Measurements from ENCODE around the gene SF3B3. TPM values are rescaled to one million over a fixed set of nuclear protein-coding genes. Genes with fewer than 3 reads are reported as not detected.

SF3B3 gene
- total RNA-seq, 1 donor, result 142 TPM

- TF ChIP-seq CTCF (IDR thresholded peaks at IDR 0.05; ENCODE audit: extremely low read depth, low read depth, low read length), result no peak
- no peak overlapping the region for H3K4me2 ChIP-seq (ENCODE audit: insufficient read depth, low read length)
- H3K9me3 ChIP-seq (ENCODE audit: low read depth, low read length), result no peaks in the 10 kb centered on the region
- no peak overlapping the region for H3K4me3 ChIP-seq (ENCODE audit: insufficient read depth, low read length)
- no peak overlapping the region for H3K27ac ChIP-seq (ENCODE audit: low read depth, low read length)
- no peaks in the 10 kb centered on the region for H3K27me3 ChIP-seq (ENCODE audit: insufficient read depth, low read length)
- no peaks in the 10 kb centered on the region for H3K36me3 ChIP-seq (ENCODE audit: insufficient read depth, low read length)
- H2AFZ ChIP-seq (ENCODE audit: low read length), result no peak overlapping the region
- H4K20me1 ChIP-seq (ENCODE audit: insufficient read depth, low read length), result no peaks in the 10 kb centered on the region
- H3K4me1 ChIP-seq (ENCODE audit: insufficient read depth, low read length), result peaks cover 24% of the 10 kb centered on the region
- no peaks in the 10 kb centered on the region for H3K79me2 ChIP-seq (ENCODE audit: insufficient read depth, low read length)
- no peak for DNase-seq (ENCODE audit: insufficient read length, low spot score, missing footprints)
Measured at GRCh38 chr16:70593544-70593943, 69.9 kb downstream of the SF3B3 start.

- Histone ChIP-seq H3K9me3 (ENCODE audit: low read depth, low read length) (no peaks in the 10 kb centered on the region), H3K4me2 (ENCODE audit: insufficient read depth, low read length) (no peak overlapping the region), H3K4me1 (ENCODE audit: insufficient read depth, low read length) (peaks cover 21% of the 10 kb centered on the region), H4K20me1 (ENCODE audit: insufficient read depth, low read length) (no peaks in the 10 kb centered on the region), H3K36me3 (ENCODE audit: insufficient read depth, low read length) (no peaks in the 10 kb centered on the region), H3K4me3 (ENCODE audit: insufficient read depth, low read length) (no peak overlapping the region), H2AFZ (ENCODE audit: low read length) (no peak overlapping the region), H3K27me3 (ENCODE audit: insufficient read depth, low read length) (no peaks in the 10 kb centered on the region), H3K27ac (ENCODE audit: low read depth, low read length) (no peak overlapping the region), H3K79me2 (ENCODE audit: insufficient read depth, low read length) (no peaks in the 10 kb centered on the region)
- TF ChIP-seq CTCF (IDR thresholded peaks at IDR 0.05; ENCODE audit: extremely low read depth, low read depth, low read length), result no peak
- no peak for DNase-seq (ENCODE audit: insufficient read length, low spot score, missing footprints)
Measured at GRCh38 chr16:70594569-70594968, 71.0 kb downstream of the SF3B3 start.

GRCh38 chr16:70597135-70597835, 73.7 kb downstream of the SF3B3 start:
- no peaks in the 10 kb centered on the region for H3K36me3 ChIP-seq (ENCODE audit: insufficient read depth, low read length)
- no peak for DNase-seq (ENCODE audit: insufficient read length, low spot score, missing footprints)
- no peak for TF ChIP-seq CTCF (IDR thresholded peaks at IDR 0.05; ENCODE audit: extremely low read depth, low read depth, low read length)

GRCh38 chr16:70598937-70599503, 75.4 kb downstream of the SF3B3 start:
- no peak overlapping the region for H2AFZ ChIP-seq (ENCODE audit: low read length)
- H3K9me3 ChIP-seq (ENCODE audit: low read depth, low read length), result no peaks in the 10 kb centered on the region
- no peaks in the 10 kb centered on the region for H3K27me3 ChIP-seq (ENCODE audit: insufficient read depth, low read length)
- H3K36me3 ChIP-seq (ENCODE audit: insufficient read depth, low read length), result no peaks in the 10 kb centered on the region
- no peak overlapping the region for H3K4me3 ChIP-seq (ENCODE audit: insufficient read depth, low read length)
- H4K20me1 ChIP-seq (ENCODE audit: insufficient read depth, low read length), result no peaks in the 10 kb centered on the region
- H3K4me1 ChIP-seq (ENCODE audit: insufficient read depth, low read length), result no peaks in the 10 kb centered on the region
- no peaks in the 10 kb centered on the region for H3K79me2 ChIP-seq (ENCODE audit: insufficient read depth, low read length)
- H3K27ac ChIP-seq (ENCODE audit: low read depth, low read length), result no peak overlapping the region
- H3K4me2 ChIP-seq (ENCODE audit: insufficient read depth, low read length), result no peak overlapping the region
- TF ChIP-seq CTCF (IDR thresholded peaks at IDR 0.05; ENCODE audit: extremely low read depth, low read depth, low read length), result no peak
- DNase-seq (ENCODE audit: insufficient read length, low spot score, missing footprints), result no peak

More at GRCh38 chr16:70597135-70597835, 73.7 kb downstream of the SF3B3 start:
- Histone ChIP-seq H2AFZ (ENCODE audit: low read length) (no peak overlapping the region), H3K4me2 (ENCODE audit: insufficient read depth, low read length) (no peak overlapping the region), H3K4me1 (ENCODE audit: insufficient read depth, low read length) (peaks cover under 1% of the 10 kb centered on the region), H3K4me3 (ENCODE audit: insufficient read depth, low read length) (no peak overlapping the region), H3K27ac (ENCODE audit: low read depth, low read length) (no peak overlapping the region), H4K20me1 (ENCODE audit: insufficient read depth, low read length) (no peaks in the 10 kb centered on the region), H3K9me3 (ENCODE audit: low read depth, low read length) (no peaks in the 10 kb centered on the region), H3K27me3 (ENCODE audit: insufficient read depth, low read length) (no peaks in the 10 kb centered on the region), H3K79me2 (ENCODE audit: insufficient read depth, low read length) (no peaks in the 10 kb centered on the region)
